IMR-90 (cell line): ENCODE results near the gene SLC22A2. TPM values are rescaled to one million over a fixed set of nuclear protein-coding genes. Genes with fewer than 3 reads are reported as not detected.

Source experiments
- ATAC-seq: fragments of 200-7000 bp; cut with Tn5 transposase; 2 replicates; pipeline ENCODE4 v1.9.1; 2020; ENCODE audit warnings: low read depth, mild to moderate bottlenecking, moderate library complexity
- BruUV-seq: library from RNA; stranded (reverse); fragments of 400-500 nt; replicated peaks from 2 replicates; lab custom pipeline; 2021; lab: Mats Ljungman, UMichigan
- CTCF ChIA-PET: fragments of 300-600 bp; formaldehyde crosslinking; extraction: SDS; loops from one replicate; lab custom pipeline; 2021; ENCODE audit warnings: antibody characterized with exemption; lab: Yijun Ruan, JAX
- POLR2A ChIA-PET: fragments of 300-600 bp; sonication (Branson Sonifier 250); formaldehyde crosslinking; loops from one replicate; lab custom pipeline; 2022; ENCODE audit warnings: antibody characterized with exemption; ENCODE audit not compliant: unreplicated experiment; lab: Charles Lee
- DNase-seq: peaks from one replicate; pipeline ENCODE4 v3.0.0; 2013
- H2AFZ ChIP-seq: replicated peaks from 2 replicates; pipeline ENCODE3; 2013; ENCODE audit warnings: low read length, mild to moderate bottlenecking; ENCODE audit not compliant: poor library complexity
- H2AK5ac ChIP-seq: 2 replicates; pipeline ENCODE4 v1.6.1; 2013; ENCODE audit warnings: low read depth, low read length, inconsistent platforms
- H2AK9ac ChIP-seq: replicated peaks from 2 replicates; pipeline ENCODE3; 2013; ENCODE audit warnings: mild to moderate bottlenecking, low read depth, low read length, moderate library complexity; ENCODE audit not compliant: poor library complexity
- H2BK120ac ChIP-seq: 2 replicates; pipeline ENCODE4 v1.6.1; 2013; ENCODE audit warnings: low read depth, low read length, inconsistent platforms
- H2BK15ac ChIP-seq: 3 replicates; pipeline ENCODE4 v1.6.1; 2013; ENCODE audit warnings: low read depth, low read length, inconsistent platforms
- H2BK20ac ChIP-seq: 2 replicates; pipeline ENCODE4 v1.6.1; 2013; ENCODE audit warnings: low read depth, mild to moderate bottlenecking, inconsistent platforms, low read length, moderate library complexity
- H2BK5ac ChIP-seq: 2 replicates; pipeline ENCODE4 v1.6.1; 2013; ENCODE audit warnings: mild to moderate bottlenecking, low read depth, low read length, inconsistent platforms; ENCODE audit not compliant: poor library complexity, severe bottlenecking
- H3K14ac ChIP-seq: replicated peaks from 2 replicates; pipeline ENCODE4 v1.6.1; 2013; ENCODE audit warnings: low read depth, low read length, inconsistent platforms
- H3K18ac ChIP-seq: 2 replicates; pipeline ENCODE4 v1.6.1; 2013; ENCODE audit warnings: low read depth, low read length, control low read depth
- H3K23ac ChIP-seq: 2 replicates; pipeline ENCODE4 v1.6.1; 2013; ENCODE audit warnings: low read depth, low read length, inconsistent platforms
- H3K27ac ChIP-seq: 2 replicates; pipeline ENCODE4 v1.5.1; 2013; ENCODE audit warnings: mild to moderate bottlenecking, control low read depth, low read length; ENCODE audit not compliant: insufficient read depth
- H3K27me3 ChIP-seq: 2 replicates; pipeline ENCODE4 v1.6.1; 2013; ENCODE audit warnings: low read length; ENCODE audit not compliant: control insufficient read depth, insufficient read depth
- H3K36me3 ChIP-seq: 2 replicates; pipeline ENCODE4 v1.6.1; 2013; ENCODE audit warnings: low read length, mixed read lengths; ENCODE audit not compliant: control insufficient read depth, insufficient read depth
- H3K4ac ChIP-seq: 2 replicates; pipeline ENCODE4 v1.6.1; 2013; ENCODE audit warnings: low read depth, low read length, inconsistent platforms
- H3K4me1 ChIP-seq: 2 replicates; pipeline ENCODE4 v1.6.1; 2013; ENCODE audit warnings: low read length, mixed read lengths; ENCODE audit not compliant: control insufficient read depth, insufficient read depth
- H3K4me2 ChIP-seq: 2 replicates; pipeline ENCODE4 v1.6.1; 2013; ENCODE audit warnings: low read depth, mild to moderate bottlenecking, control low read depth, low read length, moderate library complexity
- H3K4me3 ChIP-seq: 2 replicates; pipeline ENCODE4 v1.5.1; 2013; ENCODE audit warnings: low read depth, mild to moderate bottlenecking, control low read depth, low read length, moderate library complexity; ENCODE audit not compliant: insufficient read depth
- H3K56ac ChIP-seq: 2 replicates; pipeline ENCODE4 v1.6.1; 2013; ENCODE audit warnings: low read length, inconsistent platforms; ENCODE audit not compliant: insufficient read depth; ENCODE audit errors: extremely low read depth
- H3K79me1 ChIP-seq, 2 experiments: 2 replicates each; pipeline ENCODE4 v1.6.1; 2013; ENCODE audit warnings: low read length in 2 of 2, inconsistent platforms in 1 of 2, low read depth in 1 of 2
- H3K9ac ChIP-seq: 2 replicates; pipeline ENCODE4 v1.6.1; 2013; ENCODE audit warnings: low read depth, low read length, control low read depth
- H3K9me1 ChIP-seq: 2 replicates; pipeline ENCODE4 v1.6.1; 2013; ENCODE audit warnings: low read length, inconsistent platforms; ENCODE audit not compliant: insufficient read depth
- H3K9me3 ChIP-seq: 2 replicates; pipeline ENCODE4 v1.6.1; 2013; ENCODE audit warnings: low read length; ENCODE audit not compliant: control insufficient read depth, insufficient read depth
- H4K20me1 ChIP-seq: 2 replicates; pipeline ENCODE4 v1.6.1; 2013; ENCODE audit warnings: low read length, inconsistent platforms; ENCODE audit not compliant: insufficient read depth
- H4K5ac ChIP-seq: 2 replicates; pipeline ENCODE4 v1.6.1; 2013; ENCODE audit warnings: mild to moderate bottlenecking, low read depth, low read length, control low read depth
- H4K8ac ChIP-seq, 2 experiments: 2 replicates each; pipeline ENCODE4 v1.6.1; 2013; ENCODE audit warnings: low read depth in 2 of 2, low read length in 2 of 2, control low read depth in 1 of 2, inconsistent platforms in 1 of 2
- H4K91ac ChIP-seq: 2 replicates; pipeline ENCODE4 v1.6.1; 2013; ENCODE audit warnings: low read depth, low read length, inconsistent platforms; ENCODE audit not compliant: insufficient read depth
- FOS ChIP-seq: fragments of 150-350 bp; IDR thresholded peaks from 2 replicates; pipeline ENCODE4 v1.6.1; 2016; ENCODE audit warnings: low read depth, low read length
- WGBS, 2 experiments: methylation state at CpG; one replicate each; pipeline versions ENCODE4 v1.1.5 to v1.1.7; 2013; ENCODE audit warnings: missing lambda C conversion rate in 2 of 2; ENCODE audit not compliant: insufficient read length in 1 of 2; ENCODE audit errors: extremely low coverage in 2 of 2; 5-methylcytosine and 5-hydroxymethylcytosine counted together
- dilution Hi-C: fragments of 300-500 bp; cut with HindIII; formaldehyde crosslinking; loops from one replicate; pipeline ENCODE4 v1.14.3; 2018; ENCODE audit warnings: low sequenced_read_pairs; ENCODE audit not compliant: unreplicated experiment
- in situ Hi-C: fragments of 300-500 bp; cut with MboI; formaldehyde crosslinking; loops from 3 replicates; pipeline ENCODE4 v1.14.3; 2019; ENCODE audit warnings: low sequenced_read_pairs, inconsistent platforms, mixed read lengths
- intact Hi-C: fragments of 100-400 bp; cut with micrococcal nuclease; formaldehyde crosslinking; loops from 2 replicates; pipeline ENCODE4 v1.10.0; 2022
- polyA plus RNA-seq, 3 experiments: library from polyadenylated mRNA; depleted of rRNA; stranded (reverse); fragments of >200 nt; gene quantifications; 2 replicates each; pipeline ENCODE4 v1.2.3, GENCODE V29; 2012; ENCODE audit warnings: low replicate concordance in 1 of 3
- total RNA-seq: library from RNA; depleted of rRNA; stranded (reverse); fragments of >200 nt; gene quantifications from 2 replicates; pipeline ENCODE4 v1.2.3, GENCODE V29; 2012
- TF ChIP-seq, protein P1 (sequence below): conservative IDR thresholded peaks from 2 replicates; pipeline ENCODE4 v1.5.1; 2012; ENCODE audit warnings: mild to moderate bottlenecking, low read depth, low read length, improper control_type of control experiment

SLC22A2 gene
- total and polyA plus RNA-seq, 2 of the 4 experiments (the other 2 are of a cell fraction) = not detected

DNA sequence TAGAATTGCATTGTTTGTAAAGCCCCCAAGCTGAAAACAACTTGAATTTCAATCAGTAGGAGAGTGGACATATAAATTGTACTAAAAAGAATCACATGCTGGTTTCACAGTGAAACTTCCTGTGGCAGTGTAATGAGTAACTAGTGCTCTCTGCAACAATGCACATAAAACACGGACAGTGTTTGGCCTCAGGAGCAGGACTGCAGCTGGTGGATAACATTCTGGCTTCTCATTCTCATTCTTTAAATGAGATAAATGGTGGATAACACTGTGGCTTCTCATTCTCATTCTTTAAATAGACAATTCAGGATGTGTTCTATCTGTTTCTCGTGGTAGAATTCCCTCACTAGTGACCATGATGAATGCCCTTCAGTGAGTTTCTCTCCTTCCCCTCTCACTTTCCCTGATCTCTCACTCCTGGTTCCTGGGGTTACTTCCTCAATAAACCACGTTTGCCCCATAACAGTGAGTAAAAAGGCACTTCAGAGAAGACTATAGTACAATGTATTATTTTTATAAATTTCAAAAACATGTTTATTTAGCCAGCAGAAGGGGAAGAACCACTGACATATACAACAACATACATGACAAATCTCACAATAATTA lies 59.9 kb downstream of the SLC22A2 start:
- Histone ChIP-seq H3K9me3 (no peaks in the 10 kb centered on the region), H2AK5ac (no peak overlapping the region), H3K27ac (no peak overlapping the region), H3K56ac (no peak overlapping the region), H3K4me2 (no peak overlapping the region), H3K23ac (no peak overlapping the region), H4K20me1 (no peaks in the 10 kb centered on the region), H3K79me1 (no peaks in the 10 kb centered on the region), H2BK20ac (no peak overlapping the region), H3K4ac (no peak overlapping the region), H2BK5ac (no peak overlapping the region), H2BK120ac (no peak overlapping the region), H2AFZ (no peak overlapping the region), H3K9ac (no peak overlapping the region), H3K36me3 (no peaks in the 10 kb centered on the region), H4K5ac (no peak overlapping the region), H3K4me3 (no peak overlapping the region), H3K4me1 (no peaks in the 10 kb centered on the region), H3K9me1 (no peaks in the 10 kb centered on the region), H4K91ac (no peak overlapping the region), H2AK9ac (no peak overlapping the region), H2BK15ac (no peak overlapping the region), H3K18ac (no peak overlapping the region), H3K14ac (no peak overlapping the region), H4K8ac (no peak overlapping the region), H3K27me3 (no peaks in the 10 kb centered on the region)
- TF ChIP-seq, protein P1, sequence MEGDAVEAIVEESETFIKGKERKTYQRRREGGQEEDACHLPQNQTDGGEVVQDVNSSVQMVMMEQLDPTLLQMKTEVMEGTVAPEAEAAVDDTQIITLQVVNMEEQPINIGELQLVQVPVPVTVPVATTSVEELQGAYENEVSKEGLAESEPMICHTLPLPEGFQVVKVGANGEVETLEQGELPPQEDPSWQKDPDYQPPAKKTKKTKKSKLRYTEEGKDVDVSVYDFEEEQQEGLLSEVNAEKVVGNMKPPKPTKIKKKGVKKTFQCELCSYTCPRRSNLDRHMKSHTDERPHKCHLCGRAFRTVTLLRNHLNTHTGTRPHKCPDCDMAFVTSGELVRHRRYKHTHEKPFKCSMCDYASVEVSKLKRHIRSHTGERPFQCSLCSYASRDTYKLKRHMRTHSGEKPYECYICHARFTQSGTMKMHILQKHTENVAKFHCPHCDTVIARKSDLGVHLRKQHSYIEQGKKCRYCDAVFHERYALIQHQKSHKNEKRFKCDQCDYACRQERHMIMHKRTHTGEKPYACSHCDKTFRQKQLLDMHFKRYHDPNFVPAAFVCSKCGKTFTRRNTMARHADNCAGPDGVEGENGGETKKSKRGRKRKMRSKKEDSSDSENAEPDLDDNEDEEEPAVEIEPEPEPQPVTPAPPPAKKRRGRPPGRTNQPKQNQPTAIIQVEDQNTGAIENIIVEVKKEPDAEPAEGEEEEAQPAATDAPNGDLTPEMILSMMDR = no peak
- no peak for TF ChIP-seq FOS
- intact Hi-C loops = no loop called here
- WGBS, 2 experiments = no CpG with 5 or more reads among the region's 3 CpGs
- POLR2A ChIA-PET = no interaction called here
- DNase-seq (no peak), ATAC-seq (no peak; the same call in 1 of the 2 replicates)
- CTCF ChIA-PET = no interaction called here
- no TSS peak for BruUV-seq
- in situ Hi-C loops = no loop called here
- dilution Hi-C loops = no loop called here
